Liver (tissue), 2 donors: ENCODE measurements around the gene HDHD3.

ENCODE experiments used
- TF ChIP-seq, protein P1 (sequence below): IDR thresholded peaks from 2 replicates; pipeline ENCODE4 v1.6.1; 2016; ENCODE audit warnings: antibody characterized with exemption
- TF ChIP-seq, protein P2 (sequence below): fragments of 150-350 bp; IDR thresholded peaks from 2 replicates; pipeline ENCODE4 v1.5.1; 2017; ENCODE audit warnings: improper control_type of control experiment, low read depth, low read length; ENCODE audit not compliant: missing input control
- donor health status: healthy.

DNA sequence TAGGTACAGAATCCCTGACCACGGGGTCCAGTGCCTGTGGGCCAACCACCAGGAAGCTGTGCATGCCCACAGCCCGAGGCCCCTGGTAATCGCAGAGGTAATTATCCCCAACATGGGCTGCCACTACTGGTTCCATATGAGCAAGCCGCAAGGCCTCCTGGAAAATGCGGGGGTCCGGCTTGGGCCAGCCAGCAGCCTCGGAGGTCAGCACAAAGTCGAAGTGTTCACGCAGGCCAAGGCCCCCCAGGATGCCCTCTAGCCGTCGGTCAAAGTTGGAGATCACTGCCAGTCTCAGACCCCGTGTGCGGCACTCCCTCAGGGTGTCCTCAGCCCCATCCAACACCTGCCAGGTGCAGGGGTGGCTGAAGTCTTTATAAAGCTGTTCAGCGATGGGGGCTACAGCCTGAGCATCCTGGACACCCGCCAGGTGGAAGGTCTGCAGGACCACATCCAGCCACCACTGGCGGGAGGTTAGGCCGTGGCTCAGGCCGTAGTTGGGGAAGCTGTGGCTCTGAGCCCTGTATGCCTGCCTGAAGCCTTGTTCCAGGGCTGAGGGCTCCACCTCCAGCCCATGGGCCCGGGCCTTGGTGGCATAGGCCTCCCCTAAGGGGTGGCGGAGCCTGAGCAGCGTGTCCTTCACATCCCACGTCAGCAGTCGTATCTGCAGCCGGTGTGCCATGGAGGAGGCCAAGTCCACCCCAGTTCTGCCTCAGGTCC lies 3.0 kb downstream of the HDHD3 start:
- TF ChIP-seq, protein P1, sequence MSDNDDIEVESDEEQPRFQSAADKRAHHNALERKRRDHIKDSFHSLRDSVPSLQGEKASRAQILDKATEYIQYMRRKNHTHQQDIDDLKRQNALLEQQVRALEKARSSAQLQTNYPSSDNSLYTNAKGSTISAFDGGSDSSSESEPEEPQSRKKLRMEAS = no peak
- TF ChIP-seq, protein P2, sequence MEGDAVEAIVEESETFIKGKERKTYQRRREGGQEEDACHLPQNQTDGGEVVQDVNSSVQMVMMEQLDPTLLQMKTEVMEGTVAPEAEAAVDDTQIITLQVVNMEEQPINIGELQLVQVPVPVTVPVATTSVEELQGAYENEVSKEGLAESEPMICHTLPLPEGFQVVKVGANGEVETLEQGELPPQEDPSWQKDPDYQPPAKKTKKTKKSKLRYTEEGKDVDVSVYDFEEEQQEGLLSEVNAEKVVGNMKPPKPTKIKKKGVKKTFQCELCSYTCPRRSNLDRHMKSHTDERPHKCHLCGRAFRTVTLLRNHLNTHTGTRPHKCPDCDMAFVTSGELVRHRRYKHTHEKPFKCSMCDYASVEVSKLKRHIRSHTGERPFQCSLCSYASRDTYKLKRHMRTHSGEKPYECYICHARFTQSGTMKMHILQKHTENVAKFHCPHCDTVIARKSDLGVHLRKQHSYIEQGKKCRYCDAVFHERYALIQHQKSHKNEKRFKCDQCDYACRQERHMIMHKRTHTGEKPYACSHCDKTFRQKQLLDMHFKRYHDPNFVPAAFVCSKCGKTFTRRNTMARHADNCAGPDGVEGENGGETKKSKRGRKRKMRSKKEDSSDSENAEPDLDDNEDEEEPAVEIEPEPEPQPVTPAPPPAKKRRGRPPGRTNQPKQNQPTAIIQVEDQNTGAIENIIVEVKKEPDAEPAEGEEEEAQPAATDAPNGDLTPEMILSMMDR = no peak
